ENCODE results near the gene SVBP. TPM values are rescaled to one million over a fixed set of nuclear protein-coding genes. Genes with fewer than 3 reads are reported as not detected.

Gene SVBP
- polyA plus RNA-seq, 3 donors = 19.5 to 56.1 (median 54.3) TPM

- TF ChIP-seq CTCF (IDR thresholded peaks at IDR 0.05) = no peak
- Mint-ChIP-seq H3K4me1 (peaks cover 8% of the 10 kb centered on the region), H3K4me3 (no peak overlapping the region), H3K27ac (peak overlapping the region in 1 of 7 donors; percentile 42), H3K27me3 (ENCODE audit: low read depth in 3 of 3) (no peaks in the 10 kb centered on the region), H3K36me3 (peaks cover 65 to 92% of the 10 kb centered on the region in 2 donors), H3K9me3 (no peaks in the 10 kb centered on the region)
- Histone ChIP-seq H3K4me1 (ENCODE audit: control insufficient read depth in 1 of 2, insufficient read depth in 2 of 2, low read length in 2 of 2) (peaks cover 0 to 10% of the 10 kb centered on the region in 2 donors), H3K27ac (ENCODE audit: low read depth in 1 of 2, low read length in 2 of 2) (no peak overlapping the region), H3K4me3 (replicated peaks in 1 of 3; ENCODE audit: low read depth in 2 of 3, low read length in 3 of 3) (no peak overlapping the region), H3K36me3 (replicated peaks in 1 of 2; ENCODE audit: control insufficient read depth in 1 of 2, insufficient read depth in 2 of 2, low read length in 2 of 2) (peaks cover 70 to 96% of the 10 kb centered on the region in 2 donors), H3K79me2 (ENCODE audit: insufficient read depth, low read length) (peaks cover 1% of the 10 kb centered on the region), H3K9ac (ENCODE audit: insufficient read depth, low read length, poor library complexity, severe bottlenecking) (no peak overlapping the region), H3K4me2 (replicated peaks; ENCODE audit: extremely low read depth, low read length, poor library complexity, severe bottlenecking) (no peak overlapping the region), H3K27me3 (ENCODE audit: control insufficient read depth in 2 of 2, insufficient read depth in 2 of 2, low read length in 2 of 2) (no peaks in the 10 kb centered on the region), H2AFZ (ENCODE audit: insufficient read depth, low read depth, low read length, poor library complexity, severe bottlenecking) (no peak overlapping the region), H3K9me3 (replicated peaks in 1 of 2; ENCODE audit: control insufficient read depth in 1 of 2, insufficient read depth in 1 of 2, low read length in 2 of 2) (no peaks in the 10 kb centered on the region), H4K20me1 (ENCODE audit: insufficient read depth, low read length) (no peaks in the 10 kb centered on the region)
- intact Hi-C loops (cut with micrococcal nuclease) = loop anchor here (5.0 kb wide), 1 partner anchor 181 kb away; no protein-coding TSS in a partner anchor
- no peak for DNase-seq
These were observed 59.3 kb downstream of the SVBP start for GRCh38 chr1:42757892-42758275.

Other genes with a start within 250 kb of the SVBP start
- gene PPIH, start 159.0 kb downstream of the SVBP start, polyA plus RNA-seq = 10 to 100 TPM; 28.1 to 31.0 (median 28.8) TPM
- 100 to 1,000 TPM in 1 of 3 donors, 10 to 100 TPM in 2; 65.7 to 301 (median 70.2) TPM for gene YBX1, start 135.0 kb downstream of the SVBP start, polyA plus RNA-seq
- gene CLDN19, start 77.2 kb downstream of the SVBP start, polyA plus RNA-seq = not detected
- gene P3H1, start 50.4 kb downstream of the SVBP start, polyA plus RNA-seq = 10 to 100 TPM; 16.8 to 56.9 (median 16.9) TPM
- 1 to 10 TPM; 3.7 to 9.2 (median 4.3) TPM for gene C1orf50, start 50.1 kb downstream of the SVBP start, polyA plus RNA-seq
- under 1 TPM in 1 of 3 donors, not detected in 2; 0.07 TPM for gene TMEM269, start 32.4 kb downstream of the SVBP start, polyA plus RNA-seq
- 10 to 100 TPM in 1 of 3 donors, 1 to 10 TPM in 2; 6.0 to 22.7 (median 8.4) TPM for gene ERMAP, start 275 bp downstream of the SVBP start, polyA plus RNA-seq
- 1 to 10 TPM; 1.3 to 6.7 (median 1.8) TPM for gene ZNF691, start 29.2 kb upstream of the SVBP start, polyA plus RNA-seq
- 1 to 10 TPM in 1 of 3 donors, under 1 TPM in 2; 0.56 to 5.0 (median 0.71) TPM for gene SLC2A1, start 141.5 kb upstream of the SVBP start, polyA plus RNA-seq

All from CD14-positive monocyte (primary cell).